Uterus (tissue), 4 donors: ENCODE measurements around the gene VTCN1. TPM values are rescaled to one million over a fixed set of nuclear protein-coding genes. Genes with fewer than 3 reads are reported as not detected.

Source experiments
- DNase-seq, 2 donors: peaks; one replicate each; pipeline ENCODE4 v3.0.0-alpha.2; 2019 to 2020
- H3K27ac ChIP-seq, 2 donors: fragments of 200-600 bp; sonication (generic); 1 replicate in 1 of 2; 2 replicates in 1 of 2; pipeline ENCODE4 v1.5.1; 2016 to 2018
- H3K27me3 ChIP-seq, 2 donors: fragments of 200-600 bp; sonication (generic); one replicate each; pipeline ENCODE4 v1.5.1; 2018 to 2019; ENCODE audit warnings: control low read depth in 1 of 2
- H3K36me3 ChIP-seq, 2 donors: fragments of 200-600 bp; sonication (generic); one replicate each; pipeline ENCODE4 v1.5.1; 2019; ENCODE audit warnings: control low read depth in 1 of 2
- H3K4me1 ChIP-seq, 2 donors: fragments of 200-600 bp; sonication (generic); one replicate each; pipeline ENCODE4 v1.5.1; 2018 to 2019; ENCODE audit warnings: control low read depth in 1 of 2
- H3K4me3 ChIP-seq, 2 donors: fragments of 200-600 bp; sonication (generic); 1 replicate in 1 of 2; 2 replicates in 1 of 2; pipeline ENCODE4 v1.5.1; 2018 to 2019; ENCODE audit warnings: mild to moderate bottlenecking in 1 of 2
- H3K9me3 ChIP-seq, 2 donors: fragments of 200-600 bp; sonication (generic); one replicate each; pipeline ENCODE4 v1.5.1; 2019; ENCODE audit warnings: control low read depth in 1 of 2
- CTCF ChIP-seq, 4 experiments: fragments of 200-600 bp in 2 of 4; fragments of 450-650 bp in 2 of 4; sonication (generic) in 2 of 4; IDR thresholded peaks; one replicate each; pipeline ENCODE4 v1.5.1; 2016 to 2019; ENCODE audit warnings: antibody characterized with exemption in 4 of 4, mild to moderate bottlenecking in 2 of 4, moderate library complexity in 1 of 4
- POLR2A ChIP-seq, 2 donors: fragments of 450-650 bp; IDR thresholded peaks; one replicate each; pipeline ENCODE4 v1.6.1; 2016; ENCODE audit warnings: antibody characterized with exemption in 2 of 2, mild to moderate bottlenecking in 1 of 2, moderate library complexity in 1 of 2
- intact Hi-C: fragments of 100-400 bp; cut with DNase I; formaldehyde crosslinking; loops from one replicate; pipeline ENCODE4 v1.15.1; 2023; ENCODE audit warnings: low total_unique reads
- total RNA-seq, 4 donors: library from RNA; depleted of rRNA in 3 of 4; stranded (reverse); fragments of >200 nt in 3 of 4; gene quantifications; one replicate each; pipeline versions ENCODE4 v1.1.0 to v1.2.4, GENCODE V29; 2014 to 2023
- donor health status: DM: yes; HTN: yes; CAD: no.

Gene VTCN1
- total RNA-seq, 4 donors from 2014 or later = 0.64 to 21.5 (median 2.6) TPM; not detected in 1

GRCh38 chr1:117225931-117226330, 15.2 kb upstream of the VTCN1 start:
- no peaks in the 10 kb centered on the region for H3K36me3 ChIP-seq
- no peak overlapping the region for H3K27ac ChIP-seq
- H3K4me1 ChIP-seq = no peaks in the 10 kb centered on the region
- no peak for DNase-seq
- TF ChIP-seq CTCF (IDR thresholded peaks at IDR 0.05) (no peak), POLR2A (IDR thresholded peaks at IDR 0.05) (no peak)
- H3K9me3 ChIP-seq = no peaks in the 10 kb centered on the region
- intact Hi-C loops = no loop called here
- no peak overlapping the region for H3K4me3 ChIP-seq
- no peaks in the 10 kb centered on the region for H3K27me3 ChIP-seq

GRCh38 chr1:117216718-117217117, 6.0 kb upstream of the VTCN1 start:
- Histone ChIP-seq H3K36me3 (no peaks in the 10 kb centered on the region), H3K4me1 (no peaks in the 10 kb centered on the region), H3K27ac (no peak overlapping the region), H3K4me3 (no peak overlapping the region), H3K9me3 (no peaks in the 10 kb centered on the region), H3K27me3 (no peaks in the 10 kb centered on the region)
- no peak for DNase-seq
- TF ChIP-seq POLR2A (IDR thresholded peaks at IDR 0.05) = no peak
- no peak for TF ChIP-seq CTCF (IDR thresholded peaks at IDR 0.05)
- intact Hi-C loops = no loop called here

GRCh38 chr1:117215733-117216462, 5.2 kb upstream of the VTCN1 start:
- H3K4me1 ChIP-seq = no peaks in the 10 kb centered on the region
- intact Hi-C loops = no loop called here
- no peaks in the 10 kb centered on the region for H3K27me3 ChIP-seq
- no peaks in the 10 kb centered on the region for H3K9me3 ChIP-seq
- no peak overlapping the region for H3K4me3 ChIP-seq
- H3K27ac ChIP-seq = no peak overlapping the region
- no peak for TF ChIP-seq POLR2A (IDR thresholded peaks at IDR 0.05)
- TF ChIP-seq CTCF (IDR thresholded peaks at IDR 0.05) = no peak
- no peak for DNase-seq
- no peaks in the 10 kb centered on the region for H3K36me3 ChIP-seq

GRCh38 chr1:117215019-117215418, 4.3 kb upstream of the VTCN1 start:
- H3K27ac ChIP-seq = no peak overlapping the region
- no peaks in the 10 kb centered on the region for H3K36me3 ChIP-seq
- TF ChIP-seq POLR2A (IDR thresholded peaks at IDR 0.05) (no peak), CTCF (IDR thresholded peaks at IDR 0.05) (no peak)
- DNase-seq = no peak
- H3K9me3 ChIP-seq = no peaks in the 10 kb centered on the region
- no peak overlapping the region for H3K4me3 ChIP-seq
- intact Hi-C loops = no loop called here
- H3K27me3 ChIP-seq = no peaks in the 10 kb centered on the region
- no peaks in the 10 kb centered on the region for H3K4me1 ChIP-seq

GRCh38 chr1:117213046-117213445, 2.3 kb upstream of the VTCN1 start:
- DNase-seq = no peak
- Histone ChIP-seq H3K27me3 (no peaks in the 10 kb centered on the region), H3K4me1 (no peaks in the 10 kb centered on the region), H3K9me3 (no peaks in the 10 kb centered on the region), H3K4me3 (no peak overlapping the region), H3K36me3 (no peaks in the 10 kb centered on the region), H3K27ac (no peak overlapping the region)
- TF ChIP-seq CTCF (IDR thresholded peaks at IDR 0.05) (no peak), POLR2A (IDR thresholded peaks at IDR 0.05) (no peak)
- intact Hi-C loops = no loop called here
